SU-DHL-6 (cell line): ENCODE results near the gene NTHL1.

ENCODE experiments used
- CTCF ChIP-seq: fragments of 200-600 bp; sonication (generic); IDR thresholded peaks from one replicate; pipeline ENCODE4 v1.5.1; 2017; ENCODE audit warnings: antibody characterized with exemption, mild to moderate bottlenecking, low read length, moderate library complexity; ENCODE audit not compliant: insufficient read depth, poor library complexity, severe bottlenecking
- EZH2phosphoT487 ChIP-seq: fragments of 200-600 bp; sonication (generic), shearing (Covaris generic); conservative IDR thresholded peaks from 2 replicates; pipeline ENCODE4 v1.6.1; 2018; ENCODE audit warnings: mild to moderate bottlenecking, antibody characterized with exemption, low read length, moderate library complexity, mixed read lengths

- no peak for TF ChIP-seq CTCF
- no peak for TF ChIP-seq EZH2phosphoT487
Measured at GRCh38 chr16:2083409-2083808, 35.8 kb upstream of the NTHL1 start.
